ENCODE data around the gene MAGEF1. TPM values are rescaled to one million over a fixed set of nuclear protein-coding genes. Genes with fewer than 3 reads are reported as not detected.

Gene MAGEF1, protein sequence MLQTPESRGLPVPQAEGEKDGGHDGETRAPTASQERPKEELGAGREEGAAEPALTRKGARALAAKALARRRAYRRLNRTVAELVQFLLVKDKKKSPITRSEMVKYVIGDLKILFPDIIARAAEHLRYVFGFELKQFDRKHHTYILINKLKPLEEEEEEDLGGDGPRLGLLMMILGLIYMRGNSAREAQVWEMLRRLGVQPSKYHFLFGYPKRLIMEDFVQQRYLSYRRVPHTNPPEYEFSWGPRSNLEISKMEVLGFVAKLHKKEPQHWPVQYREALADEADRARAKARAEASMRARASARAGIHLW
- total RNA-seq (1 to 10 TPM; 5.8 to 6.1 TPM), total RNA-seq (1.2 to 37.7 (median 18.1) reads per million in 172 experiments)
- 19.8 TPM for polyA plus RNA-seq (2013, experiment 1 of 2)
- polyA plus RNA-seq (2013, experiment 2 of 2) = 15.9 TPM

DNA sequence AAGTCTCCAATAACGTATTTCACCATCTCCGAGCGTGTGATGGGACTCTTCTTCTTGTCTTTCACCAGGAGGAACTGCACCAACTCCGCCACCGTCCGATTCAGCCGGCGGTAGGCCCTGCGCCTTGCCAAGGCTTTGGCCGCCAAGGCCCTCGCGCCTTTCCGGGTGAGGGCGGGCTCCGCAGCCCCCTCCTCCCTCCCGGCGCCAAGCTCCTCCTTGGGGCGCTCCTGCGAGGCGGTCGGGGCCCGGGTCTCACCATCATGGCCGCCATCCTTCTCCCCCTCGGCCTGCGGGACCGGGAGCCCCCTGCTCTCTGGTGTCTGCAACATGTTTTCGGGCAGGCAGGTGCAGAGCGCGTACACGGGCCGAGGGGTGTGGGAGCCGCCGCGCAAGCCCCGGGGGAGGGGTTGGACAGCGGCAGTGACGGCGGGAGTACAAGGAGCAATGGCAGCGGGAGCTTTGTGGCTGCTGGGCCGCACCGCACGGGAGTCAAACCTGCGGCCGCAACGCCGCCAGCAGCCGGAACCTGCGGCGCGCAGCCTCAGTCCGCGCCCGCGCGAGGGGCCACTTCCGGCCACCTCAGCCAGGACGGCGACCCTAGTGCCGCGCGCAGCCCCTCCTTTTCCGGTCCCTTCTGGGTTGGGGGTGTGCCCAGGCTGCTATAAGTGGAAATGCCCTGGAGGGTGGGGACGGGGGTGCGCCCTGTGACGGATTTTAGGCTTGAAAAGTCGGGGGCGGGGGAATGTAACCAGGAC is at the start of gene MAGEF1:
MAGEF1 (minus strand) TSS at position 572 of the 755 bp plus-strand sequence; CDS start at position 329, 243 bp downstream.
- CTCF ChIA-PET = no interaction called here
- TF ChIP-seq, protein P1, sequence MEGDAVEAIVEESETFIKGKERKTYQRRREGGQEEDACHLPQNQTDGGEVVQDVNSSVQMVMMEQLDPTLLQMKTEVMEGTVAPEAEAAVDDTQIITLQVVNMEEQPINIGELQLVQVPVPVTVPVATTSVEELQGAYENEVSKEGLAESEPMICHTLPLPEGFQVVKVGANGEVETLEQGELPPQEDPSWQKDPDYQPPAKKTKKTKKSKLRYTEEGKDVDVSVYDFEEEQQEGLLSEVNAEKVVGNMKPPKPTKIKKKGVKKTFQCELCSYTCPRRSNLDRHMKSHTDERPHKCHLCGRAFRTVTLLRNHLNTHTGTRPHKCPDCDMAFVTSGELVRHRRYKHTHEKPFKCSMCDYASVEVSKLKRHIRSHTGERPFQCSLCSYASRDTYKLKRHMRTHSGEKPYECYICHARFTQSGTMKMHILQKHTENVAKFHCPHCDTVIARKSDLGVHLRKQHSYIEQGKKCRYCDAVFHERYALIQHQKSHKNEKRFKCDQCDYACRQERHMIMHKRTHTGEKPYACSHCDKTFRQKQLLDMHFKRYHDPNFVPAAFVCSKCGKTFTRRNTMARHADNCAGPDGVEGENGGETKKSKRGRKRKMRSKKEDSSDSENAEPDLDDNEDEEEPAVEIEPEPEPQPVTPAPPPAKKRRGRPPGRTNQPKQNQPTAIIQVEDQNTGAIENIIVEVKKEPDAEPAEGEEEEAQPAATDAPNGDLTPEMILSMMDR (IDR thresholded peaks at IDR 0.05) = no peak
- no peaks in the 10 kb centered on the region for H3K36me3 Mint-ChIP-seq (ENCODE audit: low read depth)

DNA sequence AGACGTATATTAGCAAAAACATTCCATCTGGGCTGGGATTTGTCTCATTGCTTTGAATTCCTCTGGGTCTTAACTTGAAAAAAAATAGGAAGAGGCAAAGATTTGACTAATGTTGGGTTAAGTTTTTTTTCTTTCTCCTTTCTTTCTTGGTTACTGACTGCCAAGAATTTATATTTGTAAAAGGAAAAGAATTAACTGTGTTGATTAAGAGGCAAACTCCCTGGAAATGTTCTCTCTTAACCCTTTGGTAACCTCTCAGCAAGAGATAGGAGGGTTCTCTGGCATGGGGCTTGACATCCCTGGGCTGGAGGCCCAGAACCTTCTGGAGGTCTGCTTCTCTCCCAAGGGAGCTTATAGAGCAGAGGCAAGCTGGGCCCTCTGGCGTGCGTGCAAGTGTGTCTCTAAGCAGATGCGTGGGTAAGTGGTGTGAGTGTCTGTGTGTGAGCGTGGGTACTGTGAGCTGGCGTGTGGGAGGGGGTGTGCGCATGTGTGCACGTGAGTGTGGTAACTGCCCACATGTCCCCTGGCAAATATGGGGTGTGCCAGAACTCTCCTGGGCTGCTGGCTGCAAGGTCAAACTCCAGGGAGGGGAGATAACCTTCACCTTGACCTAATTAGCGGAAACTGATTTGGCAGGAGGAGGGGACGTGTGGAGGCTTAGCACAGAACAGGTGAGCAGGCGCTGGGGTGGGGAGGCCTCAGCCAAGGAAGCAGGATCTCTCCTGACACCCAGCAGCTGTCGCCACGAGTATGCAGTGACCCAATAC is 49.4 kb upstream of the MAGEF1 start:
- no peak overlapping the region for H3K27ac ChIP-seq (ENCODE audit: low read depth in 1 of 2, low read length in 2 of 2)
- Mint-ChIP-seq H3K27ac (no peak overlapping the region), H3K36me3 (ENCODE audit: low read depth) (no peaks in the 10 kb centered on the region), H3K9me3 (no peaks in the 10 kb centered on the region), H3K4me1 (ENCODE audit: low read depth) (no peaks in the 10 kb centered on the region), H3K27me3 (peaks cover 4% of the 10 kb centered on the region), H3K4me3 (no peak overlapping the region)
- CTCF ChIA-PET = no interaction called here
- POLR2A ChIA-PET = interaction anchor here (0.6 kb wide), 1 partner anchor 48 kb away, joined by 3 read pairs; no protein-coding TSS in a partner anchor
- H3K9me3 ChIP-seq (ENCODE audit: control insufficient read depth in 1 of 2, insufficient read depth in 1 of 2, low read length in 2 of 2) = no peaks in the 10 kb centered on the region
- intact Hi-C loops (cut with DNase I, micrococcal nuclease) = no loop called here
- no peaks in the 10 kb centered on the region for H3K27me3 ChIP-seq (ENCODE audit: control insufficient read depth in 1 of 2, insufficient read depth in 2 of 2, low read length in 2 of 2)
- TF ChIP-seq, protein P1 (IDR thresholded peaks at IDR 0.05) = no peak
- ATAC-seq (ENCODE audit: poor library complexity) (no peak), DNase-seq (no peak)
- H3K4me1 ChIP-seq (ENCODE audit: insufficient read depth, low read length) = peaks cover 3% of the 10 kb centered on the region
- no peaks in the 10 kb centered on the region for H3K36me3 ChIP-seq (ENCODE audit: insufficient read depth, low read length)
- H3K4me3 ChIP-seq (ENCODE audit: low read length) = no peak overlapping the region

More for the DNA sequence above, at the start of gene MAGEF1:
- no peaks in the 10 kb centered on the region for H3K27me3 ChIP-seq (ENCODE audit: control insufficient read depth in 1 of 2, insufficient read depth in 2 of 2, low read length in 2 of 2)
- H3K4me3 Mint-ChIP-seq = peak within 1 kb of the TSS; percentile 93
- no peaks in the 10 kb centered on the region for H3K36me3 ChIP-seq (ENCODE audit: insufficient read depth, low read length)
- peaks cover 25% of the 10 kb centered on the region for H3K4me1 ChIP-seq (ENCODE audit: insufficient read depth, low read length)
- peak within 1 kb of the TSS; percentile 72 to 80 for H3K27ac ChIP-seq (ENCODE audit: low read depth in 1 of 2, low read length in 2 of 2)
- no peaks in the 10 kb centered on the region for H3K27me3 Mint-ChIP-seq
- no peaks in the 10 kb centered on the region for H3K9me3 Mint-ChIP-seq
- ATAC-seq (ENCODE audit: poor library complexity) (peak; percentile 78), DNase-seq (peak; percentile 37 to 86 (median 68))
- H3K27ac Mint-ChIP-seq = peak within 1 kb of the TSS; percentile 77
- peaks cover 0 to 3% of the 10 kb centered on the region in 2 experiments for H3K9me3 ChIP-seq (ENCODE audit: control insufficient read depth in 1 of 2, insufficient read depth in 1 of 2, low read length in 2 of 2)
- intact Hi-C loops (cut with DNase I, micrococcal nuclease) = loop anchor here in 1 of 2 experiments (5.0 kb wide), 1 partner anchor 414 kb away; the partner anchor contains the start of gene PSMD2
- POLR2A ChIA-PET = interaction anchor here (0.7 to 2.2 kb wide), 8 partner anchors 15 to 187 kb away, joined by 3 to 12 read pairs (median 3); partner anchors contain the start of gene EPHB3
- H3K4me3 ChIP-seq (ENCODE audit: low read length) = peak within 1 kb of the TSS; percentile 87
- peaks cover 26% of the 10 kb centered on the region for H3K4me1 Mint-ChIP-seq (ENCODE audit: low read depth)
